PC-9 (cell line): ENCODE results near the gene MCM3.

Experiments used
- EZH2 ChIP-seq: fragments of 200-600 bp; sonication (generic); IDR thresholded peaks from 2 replicates; pipeline ENCODE4 v1.8.0; 2017; ENCODE audit warnings: antibody characterized with exemption, low read depth
- TF ChIP-seq, protein P1 (sequence below): fragments of 200-600 bp; sonication (generic); conservative IDR thresholded peaks from 2 replicates; pipeline ENCODE4 v1.6.1; 2017; ENCODE audit warnings: mixed run types, antibody characterized with exemption, mild to moderate bottlenecking, moderate library complexity

DNA sequence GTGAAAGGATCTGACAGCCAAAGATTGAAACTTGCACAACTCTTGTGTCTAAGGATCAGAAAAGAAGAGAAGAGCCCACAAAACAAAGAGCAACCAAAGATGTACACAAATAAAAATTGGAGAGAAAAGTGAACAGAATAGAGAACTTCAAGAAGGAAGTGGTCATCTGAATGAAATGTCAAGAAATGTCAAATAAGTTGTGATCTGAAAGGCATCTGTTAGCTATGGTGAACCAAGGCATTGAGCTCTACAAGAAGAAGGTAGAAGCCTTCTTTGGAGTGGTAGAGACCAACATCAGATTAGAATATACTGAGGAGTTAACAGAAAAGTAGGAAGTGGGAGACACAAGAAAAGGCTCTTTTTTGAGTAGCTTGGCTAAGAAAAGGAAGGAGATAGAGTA is 68.8 kb downstream of the MCM3 start:
- TF ChIP-seq, protein P1, sequence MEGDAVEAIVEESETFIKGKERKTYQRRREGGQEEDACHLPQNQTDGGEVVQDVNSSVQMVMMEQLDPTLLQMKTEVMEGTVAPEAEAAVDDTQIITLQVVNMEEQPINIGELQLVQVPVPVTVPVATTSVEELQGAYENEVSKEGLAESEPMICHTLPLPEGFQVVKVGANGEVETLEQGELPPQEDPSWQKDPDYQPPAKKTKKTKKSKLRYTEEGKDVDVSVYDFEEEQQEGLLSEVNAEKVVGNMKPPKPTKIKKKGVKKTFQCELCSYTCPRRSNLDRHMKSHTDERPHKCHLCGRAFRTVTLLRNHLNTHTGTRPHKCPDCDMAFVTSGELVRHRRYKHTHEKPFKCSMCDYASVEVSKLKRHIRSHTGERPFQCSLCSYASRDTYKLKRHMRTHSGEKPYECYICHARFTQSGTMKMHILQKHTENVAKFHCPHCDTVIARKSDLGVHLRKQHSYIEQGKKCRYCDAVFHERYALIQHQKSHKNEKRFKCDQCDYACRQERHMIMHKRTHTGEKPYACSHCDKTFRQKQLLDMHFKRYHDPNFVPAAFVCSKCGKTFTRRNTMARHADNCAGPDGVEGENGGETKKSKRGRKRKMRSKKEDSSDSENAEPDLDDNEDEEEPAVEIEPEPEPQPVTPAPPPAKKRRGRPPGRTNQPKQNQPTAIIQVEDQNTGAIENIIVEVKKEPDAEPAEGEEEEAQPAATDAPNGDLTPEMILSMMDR: no peak
- no peak for TF ChIP-seq EZH2
